Subcutaneous adipose tissue (tissue), 4 donors: Measurements from ENCODE around the gene NLN. TPM values are rescaled to one million over a fixed set of nuclear protein-coding genes. Genes with fewer than 3 reads are reported as not detected.

ENCODE experiments used
- total RNA-seq, 4 donors: library from RNA; depleted of rRNA; stranded (reverse); fragments of >200 nt; gene quantifications; one replicate each; pipeline ENCODE4 v1.1.0, GENCODE V29; 2016
- TF ChIP-seq, protein P1 (sequence below): fragments of 450-650 bp; IDR thresholded peaks from one replicate; pipeline ENCODE4 v1.5.1; 2016; ENCODE audit warnings: low read depth, mild to moderate bottlenecking, control low read depth, antibody characterized with exemption, moderate library complexity

NLN gene
- total RNA-seq, 4 donors from 2014 or later: 8.3 to 23.3 (median 20.0) TPM

DNA sequence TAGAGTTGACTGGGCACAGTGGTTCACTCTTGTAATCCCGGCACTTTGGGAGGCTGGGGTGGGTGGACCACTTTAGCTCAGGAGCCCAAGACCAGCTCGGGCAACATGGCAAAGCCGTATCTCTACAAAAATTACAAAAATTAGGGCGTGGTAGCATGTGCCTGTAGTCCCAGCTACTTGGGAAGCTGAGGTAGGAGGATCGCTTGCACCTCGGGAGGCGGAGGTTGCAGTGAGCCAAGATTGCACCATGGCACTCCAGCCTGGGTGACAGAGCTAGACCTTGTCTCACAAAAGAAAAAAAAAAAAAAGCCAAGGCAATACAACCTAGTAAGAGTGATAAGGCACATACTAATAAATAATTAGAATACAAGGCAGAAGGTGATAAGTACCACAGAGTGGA is 15.8 kb downstream of the NLN start:
- TF ChIP-seq, protein P1, sequence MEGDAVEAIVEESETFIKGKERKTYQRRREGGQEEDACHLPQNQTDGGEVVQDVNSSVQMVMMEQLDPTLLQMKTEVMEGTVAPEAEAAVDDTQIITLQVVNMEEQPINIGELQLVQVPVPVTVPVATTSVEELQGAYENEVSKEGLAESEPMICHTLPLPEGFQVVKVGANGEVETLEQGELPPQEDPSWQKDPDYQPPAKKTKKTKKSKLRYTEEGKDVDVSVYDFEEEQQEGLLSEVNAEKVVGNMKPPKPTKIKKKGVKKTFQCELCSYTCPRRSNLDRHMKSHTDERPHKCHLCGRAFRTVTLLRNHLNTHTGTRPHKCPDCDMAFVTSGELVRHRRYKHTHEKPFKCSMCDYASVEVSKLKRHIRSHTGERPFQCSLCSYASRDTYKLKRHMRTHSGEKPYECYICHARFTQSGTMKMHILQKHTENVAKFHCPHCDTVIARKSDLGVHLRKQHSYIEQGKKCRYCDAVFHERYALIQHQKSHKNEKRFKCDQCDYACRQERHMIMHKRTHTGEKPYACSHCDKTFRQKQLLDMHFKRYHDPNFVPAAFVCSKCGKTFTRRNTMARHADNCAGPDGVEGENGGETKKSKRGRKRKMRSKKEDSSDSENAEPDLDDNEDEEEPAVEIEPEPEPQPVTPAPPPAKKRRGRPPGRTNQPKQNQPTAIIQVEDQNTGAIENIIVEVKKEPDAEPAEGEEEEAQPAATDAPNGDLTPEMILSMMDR: no peak

DNA sequence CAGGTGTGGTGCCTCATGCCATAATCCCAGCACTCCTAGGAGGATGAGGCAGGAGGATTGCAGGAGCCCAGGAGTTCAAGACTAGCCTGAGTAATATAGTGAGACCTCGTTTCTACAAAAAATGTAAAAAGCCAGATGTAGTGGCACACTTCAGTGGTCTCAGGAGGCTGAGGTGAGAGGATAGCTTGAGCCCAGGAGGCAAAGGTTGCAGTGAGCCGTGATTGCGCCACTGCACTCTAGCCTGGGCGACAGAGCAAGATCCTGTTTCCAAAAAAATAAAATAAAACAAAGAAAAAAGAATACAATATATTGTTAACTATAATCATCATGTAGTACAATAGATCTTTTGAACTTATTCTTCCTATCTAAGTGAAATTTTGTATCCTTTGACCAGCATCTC is 16.3 kb downstream of the NLN start:
- TF ChIP-seq, protein P1: no peak

DNA sequence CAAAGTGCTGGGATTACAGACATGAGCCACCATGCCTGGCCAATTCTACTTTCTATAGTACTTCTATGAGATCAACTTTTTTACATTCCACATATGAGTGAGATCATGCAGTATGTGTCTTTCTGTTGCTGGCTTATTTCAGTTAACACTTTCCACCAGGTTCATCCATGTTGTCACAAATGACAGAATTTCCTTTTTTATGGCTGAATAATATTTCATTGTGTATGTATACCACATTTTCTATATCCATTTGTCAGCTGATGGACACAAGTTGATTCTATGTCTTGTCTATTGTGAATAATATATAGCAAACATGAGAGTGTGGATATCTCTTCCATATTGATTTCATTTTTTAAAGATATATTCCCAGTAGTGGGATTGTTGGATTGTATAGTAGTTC is 17.2 kb downstream of the NLN start:
- TF ChIP-seq, protein P1: no peak

DNA sequence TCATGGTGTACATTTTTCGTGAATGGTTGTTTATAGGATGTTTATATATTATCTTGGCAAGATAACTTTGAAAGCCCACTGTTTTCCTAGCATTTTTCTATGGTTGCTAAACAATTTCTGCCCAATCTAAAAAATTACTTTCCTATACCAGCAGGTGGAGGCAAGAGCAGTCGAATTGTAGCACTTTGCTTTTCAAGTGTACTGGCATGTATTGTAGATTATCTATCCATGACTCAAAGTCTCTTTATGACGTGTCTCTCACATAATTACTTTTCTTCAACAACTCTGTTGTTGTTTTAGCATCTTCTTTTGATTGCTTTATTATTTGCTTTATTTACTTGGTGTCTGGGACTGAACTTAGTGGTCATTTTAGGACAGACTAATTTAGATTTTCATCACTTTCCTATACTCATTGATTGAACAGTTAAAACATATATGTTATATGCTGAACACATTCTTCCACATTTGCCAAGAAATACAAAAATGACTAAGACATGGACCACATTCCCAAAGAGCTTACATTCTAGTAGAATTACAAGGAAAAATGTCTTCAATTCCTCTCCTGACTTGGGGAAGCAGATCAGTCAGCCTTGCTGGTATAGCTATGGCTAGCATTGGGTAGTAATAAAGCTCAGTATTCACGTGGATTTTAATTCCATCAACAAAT is 20.7 kb downstream of the NLN start:
- TF ChIP-seq, protein P1: no peak

DNA sequence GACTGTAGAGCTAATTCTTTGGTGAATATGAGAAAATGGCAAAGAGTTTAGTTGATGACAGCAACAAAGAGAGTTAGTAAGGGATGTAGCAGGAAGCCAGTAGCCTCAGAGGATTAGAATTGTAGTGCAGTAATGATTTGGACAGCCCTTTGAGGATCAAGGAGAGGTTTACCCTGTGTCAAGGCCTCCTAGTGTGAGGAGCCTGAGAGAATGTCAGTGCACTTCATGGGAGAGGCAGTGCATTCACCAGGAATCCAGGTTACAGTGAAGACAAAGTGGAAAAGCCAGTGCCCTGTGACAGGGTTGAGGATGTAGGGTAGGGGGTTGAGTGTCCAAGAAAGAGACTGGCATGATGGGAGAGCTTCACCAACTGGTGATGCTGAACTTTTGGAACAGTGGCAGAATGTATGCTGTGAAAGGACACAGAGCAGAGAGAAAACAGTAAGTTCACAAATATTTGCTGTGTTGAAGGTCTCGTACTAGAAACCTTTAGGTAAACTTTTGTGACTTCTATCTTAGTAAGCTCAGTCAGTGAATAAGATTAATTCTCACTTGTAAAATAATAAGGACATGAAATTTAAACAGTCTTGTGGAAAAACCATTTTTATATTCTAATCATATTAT is 27.3 kb downstream of the NLN start:
- TF ChIP-seq, protein P1: no peak

DNA sequence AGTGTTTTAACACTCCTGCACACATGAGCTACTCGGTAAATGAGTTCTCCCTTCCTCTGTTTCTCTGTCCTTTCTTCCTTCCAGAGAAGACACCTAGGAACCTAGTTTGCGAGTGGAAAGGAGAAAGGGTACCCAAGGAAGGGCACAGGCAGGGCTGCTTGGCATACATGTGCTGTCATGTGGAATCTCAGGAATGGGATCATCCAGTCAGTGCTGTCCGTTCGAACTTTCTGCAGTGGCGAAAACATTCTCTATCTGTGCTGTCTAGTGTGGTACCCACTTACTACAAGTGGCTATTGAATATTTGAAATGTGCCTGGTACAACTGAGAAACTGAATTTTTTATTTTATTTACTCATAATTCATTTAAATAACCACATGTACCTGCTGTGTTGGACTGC is 28.0 kb downstream of the NLN start:
- TF ChIP-seq, protein P1: no peak

DNA sequence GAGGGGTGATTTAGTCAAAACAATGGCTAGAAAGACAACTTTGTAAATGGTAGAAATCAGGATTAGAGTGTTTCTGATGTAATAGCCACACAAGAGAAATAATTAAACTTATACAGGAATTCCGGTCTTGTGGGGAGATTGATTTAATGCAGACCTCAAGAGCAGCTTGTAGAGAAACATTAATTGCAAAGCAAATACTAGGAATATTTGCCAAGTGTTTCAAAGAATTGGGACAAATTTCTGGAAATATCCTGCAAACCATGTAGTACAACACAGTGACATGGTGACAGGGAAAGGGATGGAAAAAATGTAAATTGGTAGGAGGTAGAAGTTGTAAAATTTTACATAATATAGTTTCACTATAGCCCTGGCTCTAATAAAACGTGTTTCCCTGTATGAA is 28.9 kb downstream of the NLN start:
- TF ChIP-seq, protein P1: no peak
